Activated CD4-positive, alpha-beta T cell treated with anti-CD3 and anti-CD28 coated beads, Interleukin-2, amount 10 ng/mL, durations not matched to agents 7 days and 5 days (primary cell): ENCODE results near the gene STX1B. TPM values are rescaled to one million over a fixed set of nuclear protein-coding genes. Genes with fewer than 3 reads are reported as not detected.

Experiments used
- CTCF ChIA-PET: fragments of 350-600 bp; sonication (Branson Sonifier 250); formaldehyde crosslinking; loops from one replicate; lab custom pipeline; 2021; ENCODE audit warnings: antibody characterized with exemption; lab: Charles Lee
- POLR2A ChIA-PET: fragments of 350-600 bp; sonication (Branson Sonifier 250); formaldehyde crosslinking; loops from one replicate; lab custom pipeline; 2021; ENCODE audit warnings: antibody characterized with exemption; lab: Charles Lee
- DNase-seq: peaks from one replicate; pipeline ENCODE4 v3.0.0-alpha.2; 2020
- H3K27ac Mint-ChIP-seq: one replicate; pipeline ENCODE4 v1.8.0; 2021; ENCODE audit warnings: mild to moderate bottlenecking, moderate library complexity, mixed read lengths
- H3K27me3 Mint-ChIP-seq: one replicate; pipeline ENCODE4 v1.8.0; 2021; ENCODE audit warnings: mixed read lengths
- H3K36me3 Mint-ChIP-seq: one replicate; pipeline ENCODE4 v1.8.0; 2021; ENCODE audit warnings: low read depth, mixed read lengths
- H3K4me1 Mint-ChIP-seq: one replicate; pipeline ENCODE4 v1.8.0; 2021; ENCODE audit warnings: mixed read lengths
- H3K4me3 Mint-ChIP-seq: one replicate; pipeline ENCODE4 v1.8.0; 2021; ENCODE audit warnings: mild to moderate bottlenecking, moderate library complexity, mixed read lengths
- H3K9me3 Mint-ChIP-seq: one replicate; pipeline ENCODE4 v1.8.0; 2021; ENCODE audit warnings: mixed read lengths
- total RNA-seq, 2 experiments: library from RNA; stranded (reverse); gene quantifications; one replicate each; pipeline ENCODE4 v1.2.3, GENCODE V29; 2021

Gene STX1B
- total RNA-seq, 2 experiments from 2014 or later = 0.62 to 1.1 TPM

- CTCF ChIA-PET = interaction anchor here (1.0 to 2.8 kb wide), 5 partner anchors 8 to 141 kb away, joined by 3 to 10 read pairs (median 4); no protein-coding TSS in a partner anchor
- Mint-ChIP-seq H3K4me3 (no peak overlapping the region), H3K36me3 (no peaks in the 10 kb centered on the region), H3K27me3 (peaks cover 13% of the 10 kb centered on the region), H3K9me3 (no peaks in the 10 kb centered on the region), H3K4me1 (peaks cover 3% of the 10 kb centered on the region), H3K27ac (no peak overlapping the region)
- no peak for DNase-seq
- POLR2A ChIA-PET = no interaction called here
Observed at GRCh38 chr16:31001507-31002249, 8.8 kb downstream of the STX1B start.

GRCh38 chr16:31000671-31001382 lies 9.6 kb downstream of the STX1B start:
- Mint-ChIP-seq H3K36me3 (no peaks in the 10 kb centered on the region), H3K27ac (no peak overlapping the region), H3K4me3 (no peak overlapping the region), H3K4me1 (peaks cover 8% of the 10 kb centered on the region), H3K27me3 (peaks cover 8% of the 10 kb centered on the region), H3K9me3 (no peaks in the 10 kb centered on the region)
- POLR2A ChIA-PET = interaction anchor here (0.8 kb wide), 1 partner anchor 13 kb away, joined by 3 read pairs; no protein-coding TSS in a partner anchor
- no peak for DNase-seq
- CTCF ChIA-PET = interaction anchor here (0.9 to 1.3 kb wide), 2 partner anchors 16 to 36 kb away, joined by 3 read pairs; no protein-coding TSS in a partner anchor

DNA sequence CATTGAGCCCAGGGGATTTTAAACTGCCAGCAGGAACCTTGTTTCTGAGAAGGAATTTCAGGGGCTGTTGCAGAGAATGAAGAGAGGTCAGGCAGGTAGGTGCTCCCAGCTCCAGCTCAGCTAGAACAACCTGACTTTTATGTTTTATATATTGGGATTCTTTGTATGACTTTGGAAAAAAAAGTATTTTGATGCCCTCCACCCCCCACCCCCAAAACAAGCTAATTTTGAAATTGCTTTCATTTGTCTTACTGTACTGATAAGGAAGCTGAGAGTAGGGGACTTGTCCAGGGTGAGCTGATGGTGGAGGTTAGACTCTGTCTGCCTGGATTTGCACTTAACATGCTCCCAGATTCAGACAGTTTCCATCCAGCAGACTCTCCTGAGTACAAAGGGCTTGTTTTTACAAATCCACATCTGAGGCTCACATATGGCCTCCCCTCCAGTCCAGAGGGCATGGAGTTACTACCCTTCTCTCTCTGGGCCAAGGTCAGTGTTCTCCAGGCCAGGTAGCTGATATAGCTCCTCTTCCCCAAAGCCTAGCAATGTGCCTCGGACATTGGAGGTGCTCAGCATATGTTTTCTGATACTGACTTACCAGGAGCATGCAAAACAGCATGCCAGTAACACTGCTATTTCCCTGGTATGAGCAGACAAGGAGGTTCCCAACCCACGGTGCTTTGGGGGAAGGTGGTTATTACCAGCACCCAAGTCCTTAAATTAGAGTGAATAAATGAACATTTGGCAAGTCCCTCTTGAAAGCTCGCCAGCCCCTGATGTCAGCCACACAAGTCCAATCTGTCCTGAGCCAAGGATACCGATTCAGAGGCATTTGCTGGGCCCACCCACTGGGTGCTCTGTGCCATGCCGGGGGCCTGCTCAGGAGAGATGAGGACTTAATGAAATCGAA lies 11.3 kb downstream of the STX1B start:
- no peak overlapping the region for H3K27ac Mint-ChIP-seq
- peaks cover 14% of the 10 kb centered on the region for H3K4me1 Mint-ChIP-seq
- peaks cover 8% of the 10 kb centered on the region for H3K27me3 Mint-ChIP-seq
- H3K9me3 Mint-ChIP-seq = no peaks in the 10 kb centered on the region
- POLR2A ChIA-PET = interaction anchor here (0.7 kb wide), 1 partner anchor 98 kb away, joined by 3 read pairs; no protein-coding TSS in a partner anchor
- H3K4me3 Mint-ChIP-seq = no peak overlapping the region
- no peaks in the 10 kb centered on the region for H3K36me3 Mint-ChIP-seq
- DNase-seq = no peak
- CTCF ChIA-PET = interaction anchor here (1.2 to 1.3 kb wide), 2 partner anchors 10 to 12 kb away, joined by 3 read pairs; no protein-coding TSS in a partner anchor

GRCh38 chr16:30997725-30998711 lies 12.4 kb downstream of the STX1B start:
- DNase-seq = no peak
- peaks cover 17% of the 10 kb centered on the region for H3K4me1 Mint-ChIP-seq
- H3K27me3 Mint-ChIP-seq = peaks cover 8% of the 10 kb centered on the region
- CTCF ChIA-PET = interaction anchor here (1.3 to 1.9 kb wide), 2 partner anchors 11 to 13 kb away, joined by 3 to 5 read pairs; no protein-coding TSS in a partner anchor
- H3K9me3 Mint-ChIP-seq = no peaks in the 10 kb centered on the region
- peak overlapping the region; percentile 77 for H3K4me3 Mint-ChIP-seq
- POLR2A ChIA-PET = interaction anchor here (0.7 kb wide), 1 partner anchor 97 kb away, joined by 3 read pairs; no protein-coding TSS in a partner anchor
- peak overlapping the region; percentile 41 for H3K27ac Mint-ChIP-seq
- no peaks in the 10 kb centered on the region for H3K36me3 Mint-ChIP-seq

DNA sequence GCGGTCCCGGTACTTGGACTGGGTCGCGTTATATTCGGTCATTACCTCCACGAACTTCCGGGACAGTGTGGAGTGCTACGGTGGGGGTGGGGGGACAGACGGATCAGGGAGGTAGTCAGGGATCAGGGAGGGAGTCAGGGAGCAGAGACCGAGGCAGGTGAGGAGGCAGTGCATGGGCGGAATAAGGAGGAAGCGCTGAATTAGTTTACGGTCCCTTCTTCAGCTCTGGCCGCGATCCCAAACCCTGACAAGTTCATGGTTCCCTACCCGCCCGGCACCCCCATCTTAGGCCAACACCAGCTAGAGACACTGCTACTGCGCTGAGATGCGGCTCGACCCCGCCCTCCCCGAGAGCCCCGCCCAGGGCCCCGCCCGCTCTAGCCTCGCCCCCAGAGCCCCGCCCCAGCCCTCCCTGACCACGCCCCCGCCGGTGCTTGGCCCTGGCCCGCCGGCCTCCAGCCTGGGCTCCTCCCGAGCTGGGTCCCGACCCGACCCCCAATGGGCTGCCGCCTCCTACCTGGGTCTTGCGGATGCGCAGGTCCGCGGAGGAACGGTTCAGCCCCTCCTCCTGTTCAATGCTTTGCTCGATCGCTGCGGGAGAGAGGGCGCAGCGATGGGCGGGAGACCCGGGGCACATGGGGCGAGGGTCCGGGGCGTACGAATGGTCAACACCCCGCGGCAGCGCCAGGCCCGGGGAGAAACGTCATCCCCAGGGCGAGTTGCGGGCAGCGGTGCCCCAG lies 13.3 kb downstream of the STX1B start:
- Mint-ChIP-seq H3K36me3 (no peaks in the 10 kb centered on the region), H3K4me3 (peak overlapping the region; percentile 77), H3K27ac (peak overlapping the region; percentile 82), H3K4me1 (peaks cover 25% of the 10 kb centered on the region), H3K27me3 (peaks cover 8% of the 10 kb centered on the region), H3K9me3 (no peaks in the 10 kb centered on the region)
- ChIA-PET POLR2A (no interaction called here), CTCF (interaction anchor here (1.6 to 1.9 kb wide), 2 partner anchors 12 to 13 kb away, joined by 4 to 5 read pairs; no protein-coding TSS in a partner anchor)
- DNase-seq = peak; percentile 81

GRCh38 chr16:30996324-30996984 lies 14.0 kb downstream of the STX1B start:
- ChIA-PET POLR2A (no interaction called here), CTCF (interaction anchor here (1.2 to 1.9 kb wide), 3 partner anchors 11 to 42 kb away, joined by 3 to 5 read pairs (median 4); no protein-coding TSS in a partner anchor)
- peaks cover 8% of the 10 kb centered on the region for H3K27me3 Mint-ChIP-seq
- H3K4me3 Mint-ChIP-seq = peak overlapping the region; percentile 77
- H3K9me3 Mint-ChIP-seq = no peaks in the 10 kb centered on the region
- H3K4me1 Mint-ChIP-seq = peaks cover 25% of the 10 kb centered on the region
- H3K36me3 Mint-ChIP-seq = no peaks in the 10 kb centered on the region
- no peak for DNase-seq
- peak overlapping the region; percentile 82 for H3K27ac Mint-ChIP-seq

DNA sequence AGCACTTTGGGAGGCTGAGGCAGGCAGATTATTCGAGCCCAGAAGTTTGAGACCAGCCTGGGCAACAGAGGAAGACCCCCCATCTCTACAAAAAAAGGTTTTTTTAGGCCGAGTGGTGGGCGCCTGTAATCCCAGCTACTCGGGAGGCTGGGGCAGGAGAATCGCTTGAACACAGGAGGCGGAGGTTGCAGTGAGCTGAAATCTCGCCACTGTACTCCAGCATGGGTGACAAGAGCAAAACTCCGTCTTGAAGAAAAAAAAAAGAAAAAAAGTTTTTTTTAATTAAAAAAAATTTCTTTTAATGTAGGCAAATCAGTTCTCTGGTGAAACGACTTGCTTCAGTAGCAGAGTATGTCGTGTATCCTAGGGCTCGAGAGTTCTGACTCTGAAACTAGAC lies 14.5 kb downstream of the STX1B start:
- no peaks in the 10 kb centered on the region for H3K36me3 Mint-ChIP-seq
- H3K9me3 Mint-ChIP-seq = no peaks in the 10 kb centered on the region
- H3K27ac Mint-ChIP-seq = no peak overlapping the region
- peak overlapping the region; percentile 77 for H3K4me3 Mint-ChIP-seq
- no peak for DNase-seq
- ChIA-PET POLR2A (no interaction called here), CTCF (interaction anchor here (1.2 to 1.9 kb wide), 3 partner anchors 10 to 42 kb away, joined by 3 to 5 read pairs (median 4); no protein-coding TSS in a partner anchor)
- H3K4me1 Mint-ChIP-seq = peaks cover 25% of the 10 kb centered on the region
- peaks cover 8% of the 10 kb centered on the region for H3K27me3 Mint-ChIP-seq

- H3K36me3 Mint-ChIP-seq = no peaks in the 10 kb centered on the region
- no peak overlapping the region for H3K27ac Mint-ChIP-seq
- no peak overlapping the region for H3K4me3 Mint-ChIP-seq
- H3K27me3 Mint-ChIP-seq = peaks cover 2% of the 10 kb centered on the region
- H3K9me3 Mint-ChIP-seq = no peaks in the 10 kb centered on the region
- ChIA-PET CTCF (interaction anchor here (1.0 to 3.1 kb wide), 8 partner anchors 8 to 149 kb away, joined by 3 to 16 read pairs (median 4); partner anchors contain the start of gene HSD3B7), POLR2A (no interaction called here)
- H3K4me1 Mint-ChIP-seq = peaks cover 25% of the 10 kb centered on the region
- DNase-seq = no peak
Observed at GRCh38 chr16:30992931-30993816, 17.3 kb downstream of the STX1B start.

GRCh38 chr16:30992276-30992780 lies 18.1 kb downstream of the STX1B start:
- POLR2A ChIA-PET = no interaction called here
- no peaks in the 10 kb centered on the region for H3K9me3 Mint-ChIP-seq
- H3K27me3 Mint-ChIP-seq = no peaks in the 10 kb centered on the region
- H3K4me1 Mint-ChIP-seq = peaks cover 25% of the 10 kb centered on the region
- H3K4me3 Mint-ChIP-seq = no peak overlapping the region
- H3K36me3 Mint-ChIP-seq = no peaks in the 10 kb centered on the region
- CTCF ChIA-PET = interaction anchor here (1.1 to 3.1 kb wide), 2 partner anchors 7 to 150 kb away, joined by 4 to 16 read pairs; partner anchors contain the start of gene HSD3B7
- no peak for DNase-seq
- H3K27ac Mint-ChIP-seq = no peak overlapping the region
